Left ventricle myocardium inferior (tissue), 1 donor: Measurements from ENCODE around the gene VPS54. TPM values are rescaled to one million over a fixed set of nuclear protein-coding genes. Genes with fewer than 3 reads are reported as not detected.

ENCODE experiments used
- DNase-seq: peaks from one replicate; pipeline ENCODE4 v3.0.0-alpha.2; 2020
- H3K27ac ChIP-seq: fragments of 200-600 bp; replicated peaks from 2 replicates; pipeline ENCODE4 v1.8.0; 2021
- H3K27me3 ChIP-seq: fragments of 200-600 bp; 2 replicates; pipeline ENCODE4 v1.8.0; 2021; ENCODE audit warnings: low read depth
- H3K36me3 ChIP-seq: fragments of 200-600 bp; 2 replicates; pipeline ENCODE4 v1.8.0; 2021
- H3K4me1 ChIP-seq: fragments of 200-600 bp; 2 replicates; pipeline ENCODE4 v1.8.0; 2021
- H3K4me3 ChIP-seq: fragments of 200-600 bp; 2 replicates; pipeline ENCODE4 v1.8.0; 2021; ENCODE audit warnings: mild to moderate bottlenecking, moderate library complexity
- H3K9me3 ChIP-seq: fragments of 200-600 bp; replicated peaks from 2 replicates; pipeline ENCODE4 v1.8.0; 2021
- CTCF ChIP-seq: fragments of 200-600 bp; IDR thresholded peaks from 2 replicates; pipeline ENCODE4 v1.8.0; 2021; ENCODE audit warnings: antibody characterized with exemption, mild to moderate bottlenecking, borderline replicate concordance
- intact Hi-C: fragments of 100-400 bp; cut with micrococcal nuclease; formaldehyde crosslinking; loops from one replicate; pipeline ENCODE4 v1.11.0; 2022
- total RNA-seq: library from RNA; stranded (reverse); fragmentation: NEBNext Ultra II Directional; extraction: Animal tissue kit (Norgen Biotek cat#: 25700); gene quantifications from one replicate; pipeline ENCODE4 v1.2.1, GENCODE V29; 2021
- donor health status: DM: no; HTN: yes; CAD: no; lungs with severe emphysema.

Gene VPS54
- total RNA-seq, 1 donor from 2014 or later, result 9.9 TPM

GRCh38 chr2:64052463-64053241 is 33.4 kb upstream of the VPS54 start:
- peaks cover 14% of the 10 kb centered on the region for H3K4me1 ChIP-seq
- intact Hi-C loops, result loop anchor here (5.0 to 10.0 kb wide), 2 partner anchors 182 to 275 kb away; no protein-coding TSS in a partner anchor
- no peak for DNase-seq
- H3K4me3 ChIP-seq, result no peak overlapping the region
- H3K9me3 ChIP-seq, result no peaks in the 10 kb centered on the region
- H3K27ac ChIP-seq, result peak overlapping the region; percentile 78
- TF ChIP-seq CTCF, result no peak
- H3K36me3 ChIP-seq, result no peaks in the 10 kb centered on the region
- peaks cover 3% of the 10 kb centered on the region for H3K27me3 ChIP-seq

GRCh38 chr2:64049633-64050220 is 30.5 kb upstream of the VPS54 start:
- H3K9me3 ChIP-seq, result no peaks in the 10 kb centered on the region
- peak; percentile 36 for DNase-seq
- peaks cover 14% of the 10 kb centered on the region for H3K4me1 ChIP-seq
- TF ChIP-seq CTCF, result peak; percentile 94
- intact Hi-C loops, result loop anchor here (5.0 to 10.0 kb wide), 2 partner anchors 185 to 278 kb away; no protein-coding TSS in a partner anchor
- no peaks in the 10 kb centered on the region for H3K27me3 ChIP-seq
- H3K36me3 ChIP-seq, result no peaks in the 10 kb centered on the region
- H3K27ac ChIP-seq, result no peak overlapping the region
- no peak overlapping the region for H3K4me3 ChIP-seq

DNA sequence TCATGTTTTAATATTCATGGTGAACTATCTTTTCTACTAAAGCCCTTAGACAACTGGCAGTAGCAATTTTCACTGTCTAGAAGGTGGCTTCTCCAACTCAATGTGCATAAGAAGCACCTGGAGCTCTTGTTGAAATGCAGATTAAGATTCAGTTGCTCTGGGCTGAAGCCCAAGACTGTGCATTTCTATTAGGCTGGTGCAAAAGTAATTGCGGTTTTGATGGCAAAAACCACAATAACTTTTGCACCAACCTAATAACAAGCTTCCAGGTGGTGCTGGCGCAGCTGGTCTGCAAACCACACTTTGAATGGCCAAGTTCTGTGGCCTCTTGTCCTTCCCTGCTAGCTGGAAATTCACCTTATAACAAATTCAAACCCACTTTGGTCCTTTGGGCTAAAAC is 26.7 kb upstream of the VPS54 start:
- H3K27ac ChIP-seq, result no peak overlapping the region
- no peak overlapping the region for H3K4me3 ChIP-seq
- no peaks in the 10 kb centered on the region for H3K27me3 ChIP-seq
- H3K36me3 ChIP-seq, result no peaks in the 10 kb centered on the region
- no peak for DNase-seq
- peaks cover 4% of the 10 kb centered on the region for H3K4me1 ChIP-seq
- intact Hi-C loops, result no loop called here
- H3K9me3 ChIP-seq, result no peaks in the 10 kb centered on the region
- no peak for TF ChIP-seq CTCF

- no peak for TF ChIP-seq CTCF
- H3K27ac ChIP-seq, result no peak overlapping the region
- intact Hi-C loops, result no loop called here
- H3K9me3 ChIP-seq, result no peaks in the 10 kb centered on the region
- no peak for DNase-seq
- no peaks in the 10 kb centered on the region for H3K4me1 ChIP-seq
- no peaks in the 10 kb centered on the region for H3K36me3 ChIP-seq
- no peaks in the 10 kb centered on the region for H3K27me3 ChIP-seq
- H3K4me3 ChIP-seq, result no peak overlapping the region
Observed at GRCh38 chr2:64040161-64040560, 20.9 kb upstream of the VPS54 start.

DNA sequence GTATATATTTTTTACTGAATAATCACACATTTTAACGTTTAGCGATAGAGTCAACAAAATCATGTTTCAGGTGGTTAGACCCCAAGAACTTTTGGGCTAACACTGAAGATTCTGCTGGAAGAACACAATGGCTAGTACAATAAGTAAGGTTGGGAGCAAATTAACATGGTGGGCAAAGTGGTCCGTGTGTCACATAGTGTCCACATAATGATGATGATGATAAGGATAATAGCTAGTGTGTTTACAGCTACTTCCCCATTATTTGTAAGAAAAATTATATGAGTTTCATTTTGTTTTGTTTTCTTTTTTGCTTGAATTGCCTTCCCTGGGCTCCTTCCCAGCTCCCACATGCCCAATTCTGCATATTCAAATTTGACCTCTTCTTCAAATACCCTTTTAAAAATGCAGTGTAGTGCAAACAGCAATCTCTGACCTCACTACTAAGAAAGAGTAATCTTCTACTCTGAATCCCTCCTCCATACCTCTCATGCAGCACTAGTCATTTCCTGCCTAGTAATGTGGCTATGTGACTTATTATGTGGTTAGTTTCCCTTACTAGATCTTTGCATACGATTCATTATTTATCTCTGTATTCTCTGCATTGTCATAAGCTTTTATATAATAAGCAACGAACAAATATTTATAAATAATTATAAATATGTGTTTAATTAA is 16.9 kb upstream of the VPS54 start:
- Histone ChIP-seq H3K27me3 (no peaks in the 10 kb centered on the region), H3K4me3 (no peak overlapping the region), H3K4me1 (no peaks in the 10 kb centered on the region), H3K9me3 (no peaks in the 10 kb centered on the region), H3K36me3 (no peaks in the 10 kb centered on the region), H3K27ac (no peak overlapping the region)
- intact Hi-C loops, result no loop called here
- DNase-seq, result no peak
- TF ChIP-seq CTCF, result no peak
